Loucy (cell line): Measurements from ENCODE around the gene LTBP1.

Experiments used
- H2AFZ ChIP-seq: fragments of 200-600 bp; sonication (generic); 2 replicates; pipeline ENCODE4 v1.6.0; 2016; ENCODE audit warnings: antibody characterized with exemption, mild to moderate bottlenecking, low read length, moderate library complexity
- H3F3A ChIP-seq: fragments of 200-600 bp; 2 replicates; pipeline ENCODE4 v1.6.0; 2016; ENCODE audit warnings: antibody characterized with exemption, low read depth, mild to moderate bottlenecking
- H3K27me3 ChIP-seq: fragments of 200-600 bp; sonication (generic); 2 replicates; pipeline ENCODE4 v1.6.1; 2014; ENCODE audit warnings: low read length, mild to moderate bottlenecking; ENCODE audit not compliant: insufficient read depth, poor library complexity, severe bottlenecking
- H3K36me3 ChIP-seq: fragments of 200-600 bp; sonication (generic); 2 replicates; pipeline ENCODE4 v1.6.1; 2016; ENCODE audit warnings: low read length; ENCODE audit not compliant: insufficient read depth
- H3K4me1 ChIP-seq: fragments of 200-600 bp; sonication (generic); 2 replicates; pipeline ENCODE4 v1.5.1; 2014; ENCODE audit warnings: low read length, mild to moderate bottlenecking; ENCODE audit not compliant: insufficient read depth, poor library complexity, severe bottlenecking
- H3K4me2 ChIP-seq: fragments of 200-600 bp; sonication (generic); 2 replicates; pipeline ENCODE4 v1.6.0; 2014; ENCODE audit warnings: antibody characterized with exemption, low read length, low read depth, mild to moderate bottlenecking; ENCODE audit not compliant: poor library complexity, severe bottlenecking
- H3K4me3 ChIP-seq: fragments of 200-600 bp; sonication (generic); 2 replicates; pipeline ENCODE4 v1.5.1; 2014; ENCODE audit warnings: low read length, mild to moderate bottlenecking, mixed read lengths; ENCODE audit not compliant: poor library complexity, severe bottlenecking
- H3K79me2 ChIP-seq: fragments of 200-600 bp; sonication (generic); 2 replicates; pipeline ENCODE4 v1.6.1; 2014; ENCODE audit warnings: low read length; ENCODE audit not compliant: insufficient read depth
- H3K9ac ChIP-seq: fragments of 200-600 bp; sonication (generic); 2 replicates; pipeline ENCODE4 v1.6.0; 2014; ENCODE audit warnings: mild to moderate bottlenecking, low read depth, low read length, moderate library complexity; ENCODE audit not compliant: poor library complexity, severe bottlenecking
- H3K9me2 ChIP-seq: fragments of 200-600 bp; sonication (generic); replicated peaks from 2 replicates; pipeline ENCODE4 v1.6.1; 2016; ENCODE audit warnings: low read depth, low read length, mixed read lengths
- H3K9me3 ChIP-seq: fragments of 200-600 bp; sonication (generic); 2 replicates; pipeline ENCODE4 v1.6.1; 2014; ENCODE audit warnings: mild to moderate bottlenecking, antibody characterized with exemption, low read length, low read depth; ENCODE audit not compliant: insufficient read depth
- H4K20me1 ChIP-seq: fragments of 200-600 bp; sonication (generic); 2 replicates; pipeline ENCODE4 v1.6.0; 2014; ENCODE audit warnings: antibody characterized with exemption, low read length, mild to moderate bottlenecking; ENCODE audit not compliant: insufficient read depth, poor library complexity, severe bottlenecking
- EZH2phosphoT487 ChIP-seq: fragments of 200-600 bp; IDR thresholded peaks from 2 replicates; pipeline ENCODE4 v1.6.1; 2018; ENCODE audit warnings: antibody characterized with exemption, mild to moderate bottlenecking, moderate library complexity, borderline replicate concordance
- TF ChIP-seq, protein P1 (sequence below): fragments of 200-600 bp; sonication (generic); conservative IDR thresholded peaks from 2 replicates; pipeline ENCODE4 v1.5.1; 2014; ENCODE audit warnings: mild to moderate bottlenecking, antibody characterized with exemption, low read length

The LTBP1 gene

GRCh38 chr2:33059471-33060156 is 112.9 kb downstream of the LTBP1 start:
- Histone ChIP-seq H3K9ac (no peak overlapping the region), H3K9me3 (no peaks in the 10 kb centered on the region), H3K79me2 (no peaks in the 10 kb centered on the region), H2AFZ (no peak overlapping the region), H3K27me3 (no peaks in the 10 kb centered on the region), H3K4me3 (no peak overlapping the region), H4K20me1 (no peaks in the 10 kb centered on the region), H3K4me2 (no peak overlapping the region), H3K4me1 (no peaks in the 10 kb centered on the region), H3K36me3 (no peaks in the 10 kb centered on the region), H3F3A (no peaks in the 10 kb centered on the region), H3K9me2 (no peaks in the 10 kb centered on the region)
- TF ChIP-seq, protein P1, sequence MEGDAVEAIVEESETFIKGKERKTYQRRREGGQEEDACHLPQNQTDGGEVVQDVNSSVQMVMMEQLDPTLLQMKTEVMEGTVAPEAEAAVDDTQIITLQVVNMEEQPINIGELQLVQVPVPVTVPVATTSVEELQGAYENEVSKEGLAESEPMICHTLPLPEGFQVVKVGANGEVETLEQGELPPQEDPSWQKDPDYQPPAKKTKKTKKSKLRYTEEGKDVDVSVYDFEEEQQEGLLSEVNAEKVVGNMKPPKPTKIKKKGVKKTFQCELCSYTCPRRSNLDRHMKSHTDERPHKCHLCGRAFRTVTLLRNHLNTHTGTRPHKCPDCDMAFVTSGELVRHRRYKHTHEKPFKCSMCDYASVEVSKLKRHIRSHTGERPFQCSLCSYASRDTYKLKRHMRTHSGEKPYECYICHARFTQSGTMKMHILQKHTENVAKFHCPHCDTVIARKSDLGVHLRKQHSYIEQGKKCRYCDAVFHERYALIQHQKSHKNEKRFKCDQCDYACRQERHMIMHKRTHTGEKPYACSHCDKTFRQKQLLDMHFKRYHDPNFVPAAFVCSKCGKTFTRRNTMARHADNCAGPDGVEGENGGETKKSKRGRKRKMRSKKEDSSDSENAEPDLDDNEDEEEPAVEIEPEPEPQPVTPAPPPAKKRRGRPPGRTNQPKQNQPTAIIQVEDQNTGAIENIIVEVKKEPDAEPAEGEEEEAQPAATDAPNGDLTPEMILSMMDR: no peak
- no peak for TF ChIP-seq EZH2phosphoT487

DNA sequence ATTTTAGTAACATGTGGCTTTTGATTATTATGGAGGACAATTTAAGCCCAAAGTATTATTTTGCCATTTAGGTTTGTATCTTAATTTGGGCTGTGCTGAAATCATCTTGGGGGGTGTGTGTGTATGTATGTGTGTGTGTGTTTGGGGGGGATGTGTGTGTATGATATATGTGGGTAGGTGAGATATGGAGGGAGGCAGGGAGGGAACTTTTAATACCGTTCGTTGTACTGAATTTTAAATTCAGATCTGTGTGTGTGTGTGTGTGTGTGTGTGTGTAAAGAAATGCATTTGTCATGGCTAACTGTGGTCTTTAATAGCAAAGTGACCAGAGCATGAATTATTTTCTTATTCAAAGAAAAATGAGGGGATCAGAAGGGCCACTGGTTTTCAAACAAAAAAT is 113.7 kb downstream of the LTBP1 start:
- no peaks in the 10 kb centered on the region for H3K9me2 ChIP-seq
- no peaks in the 10 kb centered on the region for H3K27me3 ChIP-seq
- TF ChIP-seq, protein P1: no peak
- TF ChIP-seq EZH2phosphoT487: no peak
- H3K4me3 ChIP-seq: no peak overlapping the region
- no peak overlapping the region for H3K4me2 ChIP-seq
- no peaks in the 10 kb centered on the region for H4K20me1 ChIP-seq
- no peaks in the 10 kb centered on the region for H3K79me2 ChIP-seq
- H2AFZ ChIP-seq: no peak overlapping the region
- no peaks in the 10 kb centered on the region for H3K36me3 ChIP-seq
- H3K9ac ChIP-seq: no peak overlapping the region
- no peaks in the 10 kb centered on the region for H3K9me3 ChIP-seq
- H3F3A ChIP-seq: no peaks in the 10 kb centered on the region
- H3K4me1 ChIP-seq: no peaks in the 10 kb centered on the region

- Histone ChIP-seq H3K9me2 (no peaks in the 10 kb centered on the region), H2AFZ (no peak overlapping the region), H3K27me3 (no peaks in the 10 kb centered on the region), H3K36me3 (no peaks in the 10 kb centered on the region), H3K9me3 (no peaks in the 10 kb centered on the region), H3K4me3 (no peak overlapping the region), H3K9ac (no peak overlapping the region), H3K4me1 (no peaks in the 10 kb centered on the region), H4K20me1 (no peaks in the 10 kb centered on the region), H3K79me2 (no peaks in the 10 kb centered on the region), H3K4me2 (no peak overlapping the region), H3F3A (no peaks in the 10 kb centered on the region)
- TF ChIP-seq, protein P1: no peak
- TF ChIP-seq EZH2phosphoT487: no peak
Measured at GRCh38 chr2:33062665-33063250, 116.0 kb downstream of the LTBP1 start.
